GM19043 (cell line): ENCODE results near the gene FOXA3.

Experiments used
- ATAC-seq: cut with Tn5 transposase; IDR thresholded peaks from one replicate; pipeline ENCODE4 v1.9.1; 2021; ENCODE audit warnings: low read depth; ENCODE audit not compliant: unreplicated experiment

FOXA3 gene

GRCh38 chr19:45913874-45914830, 50.0 kb downstream of the FOXA3 start, which contains the start of gene NANOS2:
NANOS2 (minus strand) TSS chr19:45914778; CDS start chr19:45914693, 85 bp downstream.
- ATAC-seq, result no peak

- ATAC-seq, result no peak
These were observed 53.4 kb downstream of the FOXA3 start for GRCh38 chr19:45917421-45918091.

GRCh38 chr19:45918721-45919120, 54.6 kb downstream of the FOXA3 start:
- no peak for ATAC-seq

GRCh38 chr19:45919678-45920077, 55.6 kb downstream of the FOXA3 start:
- ATAC-seq, result no peak

- ATAC-seq, result no peak
These were observed 56.3 kb downstream of the FOXA3 start for GRCh38 chr19:45920458-45920857.

- no peak for ATAC-seq
These were observed 58.2 kb downstream of the FOXA3 start for GRCh38 chr19:45922281-45922680.
